PC-3 (cell line): ENCODE results near the gene XIRP1.

Source experiments
- EZH2 ChIP-seq: fragments of 300-600 bp; sonication (generic); IDR thresholded peaks from one replicate; pipeline ENCODE4 v1.6.1; 2017; ENCODE audit warnings: antibody characterized with exemption, mild to moderate bottlenecking, low read length; ENCODE audit not compliant: unreplicated experiment
- EZH2phosphoT487 ChIP-seq: fragments of 300-600 bp; sonication (generic); IDR thresholded peaks from 2 replicates; pipeline ENCODE4 v1.6.1; 2018; ENCODE audit warnings: mild to moderate bottlenecking, antibody characterized with exemption, low read length, borderline replicate concordance
- TF ChIP-seq, protein P1 (sequence below): fragments of 300-600 bp; sonication (generic); conservative IDR thresholded peaks from 2 replicates; pipeline ENCODE4 v1.5.1; 2017; ENCODE audit warnings: antibody characterized with exemption, low read depth, mild to moderate bottlenecking, low read length

DNA sequence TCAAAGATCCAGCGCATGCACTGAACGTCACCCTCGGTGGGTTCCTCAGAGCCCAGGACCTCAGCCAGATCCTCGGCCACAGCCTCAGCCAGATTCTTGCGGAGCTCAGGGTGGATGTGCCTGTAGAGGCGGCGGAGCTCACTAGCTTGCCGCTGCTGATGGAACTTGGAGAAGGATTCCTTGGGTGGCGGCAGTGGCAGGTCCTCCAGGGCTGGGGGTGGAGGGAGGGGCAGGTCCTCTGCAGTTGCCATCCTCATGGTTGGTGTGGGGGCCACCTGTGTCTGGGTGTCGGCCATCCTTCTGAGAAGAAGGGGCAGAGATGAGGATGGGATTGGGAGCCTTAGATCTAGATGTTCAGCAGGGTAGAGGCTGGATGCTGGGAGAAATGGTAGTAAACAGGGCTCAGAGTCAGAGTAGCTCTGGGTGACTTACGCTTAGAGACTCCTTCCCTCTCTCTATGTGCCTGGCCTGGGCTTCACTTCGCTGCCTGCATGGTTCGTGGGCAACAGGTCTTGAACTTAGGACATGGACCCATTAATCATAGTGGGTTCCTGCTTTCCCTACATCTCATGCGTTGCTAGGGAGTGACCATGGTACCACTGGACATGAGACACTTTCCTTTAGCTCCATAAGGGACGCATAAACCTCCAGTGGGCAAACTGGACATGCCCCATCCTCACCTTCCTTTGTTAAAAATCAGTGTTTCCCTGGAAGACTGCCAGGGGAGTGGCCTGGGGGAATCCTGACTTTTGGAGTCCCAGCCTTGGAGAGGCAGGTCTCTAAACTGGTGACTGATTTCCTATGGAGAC, 3.0 kb downstream of the XIRP1 start:
- TF ChIP-seq, protein P1, sequence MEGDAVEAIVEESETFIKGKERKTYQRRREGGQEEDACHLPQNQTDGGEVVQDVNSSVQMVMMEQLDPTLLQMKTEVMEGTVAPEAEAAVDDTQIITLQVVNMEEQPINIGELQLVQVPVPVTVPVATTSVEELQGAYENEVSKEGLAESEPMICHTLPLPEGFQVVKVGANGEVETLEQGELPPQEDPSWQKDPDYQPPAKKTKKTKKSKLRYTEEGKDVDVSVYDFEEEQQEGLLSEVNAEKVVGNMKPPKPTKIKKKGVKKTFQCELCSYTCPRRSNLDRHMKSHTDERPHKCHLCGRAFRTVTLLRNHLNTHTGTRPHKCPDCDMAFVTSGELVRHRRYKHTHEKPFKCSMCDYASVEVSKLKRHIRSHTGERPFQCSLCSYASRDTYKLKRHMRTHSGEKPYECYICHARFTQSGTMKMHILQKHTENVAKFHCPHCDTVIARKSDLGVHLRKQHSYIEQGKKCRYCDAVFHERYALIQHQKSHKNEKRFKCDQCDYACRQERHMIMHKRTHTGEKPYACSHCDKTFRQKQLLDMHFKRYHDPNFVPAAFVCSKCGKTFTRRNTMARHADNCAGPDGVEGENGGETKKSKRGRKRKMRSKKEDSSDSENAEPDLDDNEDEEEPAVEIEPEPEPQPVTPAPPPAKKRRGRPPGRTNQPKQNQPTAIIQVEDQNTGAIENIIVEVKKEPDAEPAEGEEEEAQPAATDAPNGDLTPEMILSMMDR: no peak
- no peak for TF ChIP-seq EZH2phosphoT487
- TF ChIP-seq EZH2: no peak
